OCI-LY3 (cell line): ENCODE data around the gene CKB.

Experiments used
- H2AFZ ChIP-seq: fragments of 200-600, 300-600 bp; shearing (Covaris generic); 2 replicates; pipeline ENCODE4 v1.6.0; 2014; ENCODE audit warnings: antibody characterized with exemption, low read depth, low read length
- H3K27ac ChIP-seq: fragments of 200-600, 300-600 bp; sonication (generic); 2 replicates; pipeline ENCODE4 v1.5.1; 2014; ENCODE audit warnings: mild to moderate bottlenecking, low read length, moderate library complexity, mixed read lengths
- H3K27me3 ChIP-seq: fragments of 200-600, 300-600 bp; sonication (generic); 2 replicates; pipeline ENCODE4 v1.6.1; 2014; ENCODE audit warnings: low read depth, low read length, mixed read lengths
- H3K36me3 ChIP-seq: fragments of 200-600, 300-600 bp; sonication (generic); replicated peaks from 2 replicates; pipeline ENCODE3; 2014; ENCODE audit warnings: low read depth, low read length, mixed read lengths
- H3K4me1 ChIP-seq: fragments of 300-600, 200-600 bp; sonication (generic); 2 replicates; pipeline ENCODE4 v1.6.1; 2014; ENCODE audit warnings: low read length, mixed read lengths
- H3K4me2 ChIP-seq: fragments of 200-600, 300-600 bp; sonication (generic); 2 replicates; pipeline ENCODE4 v1.6.1; 2014; ENCODE audit warnings: low read length, mixed read lengths
- H3K4me3 ChIP-seq: fragments of 300-600, 200-600 bp; sonication (generic); 2 replicates; pipeline ENCODE4 v1.5.1; 2014; ENCODE audit warnings: antibody characterized with exemption, mild to moderate bottlenecking, low read length, moderate library complexity
- H3K79me2 ChIP-seq: fragments of 300-600, 200-600 bp; shearing (Covaris generic); 2 replicates; pipeline ENCODE4 v1.6.1; 2014; ENCODE audit warnings: mild to moderate bottlenecking, low read length, mixed read lengths
- H3K9ac ChIP-seq: fragments of 300-600, 200-600 bp; shearing (Covaris generic); 2 replicates; pipeline ENCODE4 v1.6.0; 2014; ENCODE audit warnings: mild to moderate bottlenecking, low read length, moderate library complexity
- H3K9me3 ChIP-seq: fragments of 200-600, 300-600 bp; shearing (Covaris generic); 2 replicates; pipeline ENCODE4 v1.6.1; 2014; ENCODE audit warnings: low read length, mixed read lengths; ENCODE audit not compliant: insufficient read depth
- H4K20me1 ChIP-seq: fragments of 200-600, 300-600 bp; sonication (generic); 2 replicates; pipeline ENCODE4 v1.6.1; 2016; ENCODE audit warnings: low read length, mixed read lengths; ENCODE audit not compliant: insufficient read depth
- CTCF ChIP-seq: fragments of 200-600, 300-600 bp; sonication (generic); IDR thresholded peaks from 2 replicates; pipeline ENCODE4 v1.5.1; 2014; ENCODE audit warnings: antibody characterized with exemption, low read length, low read depth
- EZH2phosphoT487 ChIP-seq: fragments of 200-600 bp; shearing (Covaris generic); IDR thresholded peaks from 2 replicates; pipeline ENCODE4 v1.6.1; 2018; ENCODE audit warnings: antibody characterized with exemption, mixed run types, low read depth

Gene CKB

DNA sequence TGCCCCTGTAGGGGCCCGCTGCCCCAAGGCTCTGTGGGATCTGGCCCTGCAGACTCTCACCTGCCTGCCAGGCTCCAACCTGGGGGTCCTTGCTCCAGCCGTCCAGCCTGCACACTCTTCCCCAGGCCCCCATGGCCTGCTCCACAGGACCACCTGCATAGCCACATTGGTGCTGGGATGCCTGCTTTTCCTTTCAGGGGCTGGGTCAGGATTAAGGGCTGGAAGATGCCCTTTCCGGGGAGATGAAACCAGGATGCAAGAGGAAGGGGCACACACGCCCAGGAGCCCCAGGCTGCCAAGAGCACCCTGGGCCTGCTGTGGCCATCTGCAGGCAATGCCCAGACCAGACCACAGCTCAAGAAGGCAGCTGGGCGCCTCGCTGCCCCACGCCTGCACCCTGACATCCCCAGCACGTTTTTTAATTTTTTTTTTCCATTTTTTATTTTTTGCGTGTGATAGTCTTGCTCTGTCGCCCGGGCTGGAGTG, 24.9 kb upstream of the CKB start:
- no peak for TF ChIP-seq EZH2phosphoT487
- Histone ChIP-seq H3K79me2 (no peaks in the 10 kb centered on the region), H4K20me1 (no peaks in the 10 kb centered on the region), H3K27ac (no peak overlapping the region), H3K4me3 (no peak overlapping the region), H3K4me2 (no peak overlapping the region), H3K9me3 (no peaks in the 10 kb centered on the region), H3K9ac (no peak overlapping the region), H2AFZ (no peak overlapping the region), H3K4me1 (peaks cover 4% of the 10 kb centered on the region; the same call in 1 of the 2 replicates), H3K27me3 (no peaks in the 10 kb centered on the region), H3K36me3 (no peaks in the 10 kb centered on the region)

- no peaks in the 10 kb centered on the region for H3K79me2 ChIP-seq
- no peaks in the 10 kb centered on the region for H4K20me1 ChIP-seq
- no peak overlapping the region for H3K9ac ChIP-seq
- H3K36me3 ChIP-seq = no peaks in the 10 kb centered on the region
- H3K27me3 ChIP-seq = 0 out of 2 replicates have a peak, but pooled peaks cover 3% of the 10 kb centered on the region
- no peak for TF ChIP-seq EZH2phosphoT487
- peak; percentile 98 for TF ChIP-seq CTCF
- no peak overlapping the region for H3K4me3 ChIP-seq
- H3K4me2 ChIP-seq = peak overlapping the region; percentile 30
- H3K27ac ChIP-seq = no peak overlapping the region
- no peak overlapping the region for H2AFZ ChIP-seq
- no peaks in the 10 kb centered on the region for H3K9me3 ChIP-seq
- H3K4me1 ChIP-seq = peaks cover 6% of the 10 kb centered on the region; the same call in 1 of the 2 replicates
Measured at GRCh38 chr14:103546652-103547454, 24.2 kb upstream of the CKB start.

GRCh38 chr14:103545915-103546651, 23.5 kb upstream of the CKB start:
- H4K20me1 ChIP-seq = no peaks in the 10 kb centered on the region
- TF ChIP-seq CTCF (no peak), EZH2phosphoT487 (no peak)
- H3K27me3 ChIP-seq = 0 out of 2 replicates have a peak, but pooled peaks cover 3% of the 10 kb centered on the region
- H2AFZ ChIP-seq = no peak overlapping the region
- no peak overlapping the region for H3K4me3 ChIP-seq
- H3K4me1 ChIP-seq = peaks cover 6% of the 10 kb centered on the region; the same call in 1 of the 2 replicates
- no peaks in the 10 kb centered on the region for H3K9me3 ChIP-seq
- H3K27ac ChIP-seq = no peak overlapping the region
- no peak overlapping the region for H3K9ac ChIP-seq
- H3K4me2 ChIP-seq = peak overlapping the region; percentile 30
- no peaks in the 10 kb centered on the region for H3K79me2 ChIP-seq
- no peaks in the 10 kb centered on the region for H3K36me3 ChIP-seq

GRCh38 chr14:103545219-103545914, 22.7 kb upstream of the CKB start:
- Histone ChIP-seq H3K36me3 (no peaks in the 10 kb centered on the region), H4K20me1 (no peaks in the 10 kb centered on the region), H3K79me2 (no peaks in the 10 kb centered on the region), H3K27me3 (0 out of 2 replicates have a peak, but pooled peaks cover 3% of the 10 kb centered on the region), H3K4me1 (peaks cover 6% of the 10 kb centered on the region; the same call in 1 of the 2 replicates), H3K27ac (no peak overlapping the region), H3K4me3 (no peak overlapping the region), H2AFZ (no peak overlapping the region), H3K9ac (no peak overlapping the region), H3K9me3 (no peaks in the 10 kb centered on the region), H3K4me2 (no peak overlapping the region)
- no peak for TF ChIP-seq EZH2phosphoT487
- TF ChIP-seq CTCF = no peak
